Fibroblast of the aortic adventitia (primary cell): ENCODE data around the gene ERI2. TPM values are rescaled to one million over a fixed set of nuclear protein-coding genes. Genes with fewer than 3 reads are reported as not detected.

Experiments used
- DNase-seq: peaks from one replicate; pipeline ENCODE4 v3.0.0-alpha.2; 2010; ENCODE audit warnings: low read depth
- H3K4me3 ChIP-seq: 2 replicates; pipeline ENCODE4 v1.5.1; 2011; ENCODE audit warnings: low read depth, mild to moderate bottlenecking, control low read depth, low read length, moderate library complexity
- total RNA-seq: library from RNA; depleted of rRNA; stranded (reverse); fragments of >200 nt; gene quantifications from 2 replicates; pipeline ENCODE4 v1.2.3, GENCODE V29; 2012; ENCODE audit warnings: low replicate concordance
- TF ChIP-seq, protein P1 (sequence below): IDR thresholded peaks from 2 replicates; pipeline ENCODE4 v1.5.1; 2011; ENCODE audit warnings: mild to moderate bottlenecking, low read length, control low read depth, inconsistent platforms; ENCODE audit not compliant: insufficient read depth

Gene ERI2
- total RNA-seq, 1 donor, result 32.7 TPM

DNA sequence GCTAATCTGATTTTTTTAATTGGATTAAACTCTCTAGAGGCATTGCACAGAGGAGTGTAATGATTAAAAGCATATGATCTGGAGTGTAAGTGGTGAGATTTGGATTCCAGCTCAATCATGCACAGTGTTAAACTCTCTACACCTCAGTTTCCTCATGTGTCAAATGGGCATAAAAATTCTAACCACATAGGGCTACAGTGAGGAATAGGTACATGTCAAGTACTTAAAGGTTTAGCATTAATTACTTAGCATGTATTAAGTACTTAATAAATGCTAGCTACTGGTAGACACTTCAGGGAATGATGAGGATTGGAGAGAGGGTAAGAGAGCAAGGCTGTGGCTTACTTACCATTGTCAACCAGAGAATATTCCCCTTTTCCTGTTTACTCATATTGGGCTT, 17.1 kb downstream of the ERI2 start:
- DNase-seq, result no peak
- no peak overlapping the region for H3K4me3 ChIP-seq
- TF ChIP-seq, protein P1, sequence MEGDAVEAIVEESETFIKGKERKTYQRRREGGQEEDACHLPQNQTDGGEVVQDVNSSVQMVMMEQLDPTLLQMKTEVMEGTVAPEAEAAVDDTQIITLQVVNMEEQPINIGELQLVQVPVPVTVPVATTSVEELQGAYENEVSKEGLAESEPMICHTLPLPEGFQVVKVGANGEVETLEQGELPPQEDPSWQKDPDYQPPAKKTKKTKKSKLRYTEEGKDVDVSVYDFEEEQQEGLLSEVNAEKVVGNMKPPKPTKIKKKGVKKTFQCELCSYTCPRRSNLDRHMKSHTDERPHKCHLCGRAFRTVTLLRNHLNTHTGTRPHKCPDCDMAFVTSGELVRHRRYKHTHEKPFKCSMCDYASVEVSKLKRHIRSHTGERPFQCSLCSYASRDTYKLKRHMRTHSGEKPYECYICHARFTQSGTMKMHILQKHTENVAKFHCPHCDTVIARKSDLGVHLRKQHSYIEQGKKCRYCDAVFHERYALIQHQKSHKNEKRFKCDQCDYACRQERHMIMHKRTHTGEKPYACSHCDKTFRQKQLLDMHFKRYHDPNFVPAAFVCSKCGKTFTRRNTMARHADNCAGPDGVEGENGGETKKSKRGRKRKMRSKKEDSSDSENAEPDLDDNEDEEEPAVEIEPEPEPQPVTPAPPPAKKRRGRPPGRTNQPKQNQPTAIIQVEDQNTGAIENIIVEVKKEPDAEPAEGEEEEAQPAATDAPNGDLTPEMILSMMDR, result no peak

DNA sequence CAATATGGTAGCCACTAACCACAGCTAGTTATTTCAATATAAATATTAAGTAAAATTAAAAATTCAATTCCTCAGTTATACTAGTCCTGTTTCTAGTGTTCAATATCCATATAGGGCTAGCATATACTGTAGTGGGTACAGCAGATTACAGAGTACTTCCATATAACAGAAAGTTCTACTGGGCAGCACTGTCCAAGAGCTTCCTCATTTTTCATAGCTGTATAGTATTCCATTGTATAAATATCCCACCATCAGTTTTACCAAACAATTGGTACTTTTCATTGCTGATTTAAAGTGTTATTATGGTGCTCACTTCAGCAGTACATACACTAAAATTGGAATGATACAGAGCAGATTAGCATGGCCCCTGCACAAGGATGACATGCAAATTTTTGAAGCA, 22.1 kb downstream of the ERI2 start:
- DNase-seq, result no peak
- TF ChIP-seq, protein P1, result no peak
- no peak overlapping the region for H3K4me3 ChIP-seq

DNA sequence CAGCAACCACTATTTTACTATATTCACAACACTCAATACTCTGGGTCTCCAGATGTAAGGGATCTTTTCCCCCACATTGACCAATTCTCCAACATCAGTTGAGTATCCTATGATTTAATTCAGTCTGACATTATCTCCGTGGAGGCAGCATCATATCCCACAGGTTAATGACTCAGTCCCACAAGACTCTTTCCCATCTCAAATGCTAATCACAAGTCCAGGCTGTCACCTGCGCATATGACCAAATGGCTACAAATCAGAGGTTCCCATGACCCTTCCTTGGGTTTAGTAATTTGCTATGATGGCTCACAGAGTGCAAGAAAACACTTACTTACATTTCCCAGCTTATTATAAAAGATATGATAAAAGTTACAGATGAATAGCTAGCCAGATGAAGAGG, 23.8 kb downstream of the ERI2 start:
- H3K4me3 ChIP-seq, result no peak overlapping the region
- no peak for DNase-seq
- TF ChIP-seq, protein P1, result no peak

DNA sequence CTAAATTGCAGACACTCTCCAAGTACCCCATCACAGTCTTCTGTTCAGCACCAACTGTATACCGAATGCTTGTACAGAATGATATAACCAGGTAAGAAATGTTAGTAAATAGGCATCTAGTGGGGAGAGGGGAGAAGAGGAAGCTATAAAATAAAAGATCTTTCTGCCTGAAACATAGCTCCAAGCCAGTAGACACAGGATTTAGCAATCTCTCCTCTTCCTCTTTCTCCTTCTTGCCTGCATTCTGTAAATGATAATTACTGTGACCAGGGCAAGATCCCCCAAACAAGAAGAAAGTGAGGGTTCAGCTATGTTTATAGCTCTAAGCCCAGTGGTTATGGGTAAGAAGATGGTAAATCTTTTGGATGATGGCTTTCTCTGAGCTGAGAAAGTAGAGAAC, 24.6 kb downstream of the ERI2 start:
- H3K4me3 ChIP-seq, result no peak overlapping the region
- TF ChIP-seq, protein P1, result no peak
- no peak for DNase-seq

DNA sequence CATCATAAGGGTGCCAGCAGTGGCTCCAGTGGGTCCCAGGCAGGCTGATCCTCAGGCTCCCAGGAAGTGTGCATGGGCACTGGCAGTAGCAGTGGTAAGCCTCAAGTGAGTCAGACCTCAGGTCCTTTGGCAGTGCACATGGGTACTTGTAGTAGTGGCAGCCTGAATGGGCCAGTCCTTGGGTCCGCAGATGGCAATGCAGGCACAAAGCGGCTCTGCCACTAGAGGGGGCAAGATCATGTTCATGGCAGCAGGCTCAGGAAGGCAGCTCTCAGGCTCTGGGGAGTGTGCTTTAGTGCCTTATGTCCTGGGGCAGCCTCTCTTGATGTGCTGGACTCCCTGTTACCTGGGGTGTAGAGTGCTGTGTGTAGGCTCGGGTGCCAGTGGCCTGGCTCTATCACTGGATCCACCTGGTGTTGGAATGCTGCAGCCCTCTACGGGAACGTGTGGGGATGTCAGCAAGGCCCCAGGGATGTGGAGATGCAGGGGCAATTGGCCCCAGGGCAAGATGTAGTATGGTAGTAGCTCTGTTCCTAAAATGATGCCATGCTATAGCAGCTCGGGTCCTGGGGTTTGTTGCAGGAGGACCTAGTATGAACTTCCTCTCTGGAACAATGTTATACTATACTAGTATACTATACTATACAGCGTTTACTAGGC, 31.4 kb downstream of the ERI2 start:
- DNase-seq, result peak; percentile 33
- TF ChIP-seq, protein P1, result peak; percentile 68

DNA sequence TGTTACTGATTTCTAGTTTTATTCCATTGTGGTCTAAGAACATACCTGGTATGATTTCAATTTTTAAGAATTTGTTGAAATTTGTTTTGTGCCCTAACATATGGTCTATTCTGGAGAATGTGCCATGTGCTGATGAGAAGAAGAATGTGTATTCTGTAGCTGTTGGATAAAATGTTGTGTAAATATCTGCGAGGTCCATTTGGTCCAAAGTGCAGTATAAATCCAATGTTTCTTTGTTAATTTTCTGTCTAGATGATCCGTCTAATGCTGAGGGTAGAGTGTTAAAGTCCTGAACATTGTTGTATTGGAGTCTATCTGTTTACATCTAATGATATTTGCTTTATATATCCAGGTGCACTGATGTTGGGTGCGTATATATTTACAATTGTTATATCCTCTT, 32.6 kb downstream of the ERI2 start:
- DNase-seq, result no peak
- no peak overlapping the region for H3K4me3 ChIP-seq
- TF ChIP-seq, protein P1, result no peak

More for the DNA sequence above, 31.4 kb downstream of the ERI2 start:
- H3K4me3 ChIP-seq, result no peak overlapping the region

DNA sequence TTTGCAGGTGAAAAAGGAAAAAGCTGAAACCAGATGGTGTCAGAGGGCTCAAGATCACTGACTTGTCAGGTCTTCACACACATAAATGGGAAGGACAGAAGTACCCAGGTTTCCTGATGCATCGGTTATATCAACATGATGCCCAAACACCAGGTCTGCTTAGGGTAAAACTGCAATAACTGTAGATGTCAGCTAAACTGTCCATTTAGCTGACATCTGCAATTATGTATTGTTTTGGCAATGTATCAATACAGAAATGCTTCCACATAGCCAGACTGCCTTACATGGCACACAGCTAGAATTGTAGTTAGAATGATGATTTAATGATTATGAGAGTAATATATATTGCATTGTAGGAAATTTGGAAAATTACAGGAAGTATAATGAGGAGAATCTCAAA, 37.5 kb downstream of the ERI2 start:
- DNase-seq, result no peak
- TF ChIP-seq, protein P1, result no peak
- no peak overlapping the region for H3K4me3 ChIP-seq
